Osteocyte (in vitro differentiated cells): ENCODE data around the gene GAL3ST1. TPM values are rescaled to one million over a fixed set of nuclear protein-coding genes. Genes with fewer than 3 reads are reported as not detected.
"Not testable (repeated sequence)": the region's sequence is repeated elsewhere in the genome, so short reads cannot be mapped to it uniquely, and the experiment has no call there.

Experiments
- DNase-seq: peaks from one replicate; pipeline ENCODE4 v3.0.0; 2021; ENCODE audit warnings: mixed read lengths; ENCODE audit not compliant: unreplicated experiment; ENCODE audit errors: extremely low spot score
- H3K27ac Mint-ChIP-seq: one replicate; pipeline ENCODE4 v1.8.0; 2021; ENCODE audit warnings: mild to moderate bottlenecking, mixed read lengths; ENCODE audit not compliant: unreplicated experiment
- H3K27me3 Mint-ChIP-seq: one replicate; pipeline ENCODE4 v1.8.0; 2021; ENCODE audit warnings: mixed read lengths; ENCODE audit not compliant: unreplicated experiment
- H3K36me3 Mint-ChIP-seq: one replicate; pipeline ENCODE4 v1.8.0; 2021; ENCODE audit warnings: mixed read lengths; ENCODE audit not compliant: unreplicated experiment
- H3K4me1 Mint-ChIP-seq: one replicate; pipeline ENCODE4 v1.8.0; 2021; ENCODE audit warnings: mixed read lengths; ENCODE audit not compliant: unreplicated experiment
- H3K4me3 Mint-ChIP-seq: one replicate; pipeline ENCODE4 v1.8.0; 2021; ENCODE audit warnings: mild to moderate bottlenecking, moderate library complexity, mixed read lengths; ENCODE audit not compliant: unreplicated experiment
- H3K9me3 Mint-ChIP-seq: one replicate; pipeline ENCODE4 v1.8.0; 2021; ENCODE audit warnings: mixed read lengths; ENCODE audit not compliant: unreplicated experiment
- CTCF ChIP-seq: fragments of 200-600 bp; sonication (generic); IDR thresholded peaks from 2 replicates; pipeline ENCODE4 v1.5.0; 2021; ENCODE audit warnings: antibody characterized with exemption, mild to moderate bottlenecking, moderate library complexity
- total RNA-seq: library from RNA; stranded (reverse); gene quantifications from 2 replicates; pipeline ENCODE4 v1.2.1, GENCODE V29; 2021

GAL3ST1 gene
- total RNA-seq, 1 donor from 2014 or later: 0.46 TPM

GRCh38 chr22:30560643-30561202 is 13.7 kb downstream of the GAL3ST1 start:
- H3K27me3 Mint-ChIP-seq, H3K4me1 Mint-ChIP-seq, H3K4me3 Mint-ChIP-seq, H3K36me3 Mint-ChIP-seq, H3K27ac Mint-ChIP-seq, H3K9me3 Mint-ChIP-seq, DNase-seq: not testable (repeated sequence)
- TF ChIP-seq CTCF: peak; percentile 15

- DNase-seq: no peak
- Mint-ChIP-seq H3K27me3 (no peaks in the 10 kb centered on the region), H3K9me3 (no peaks in the 10 kb centered on the region), H3K4me1 (peaks cover 6% of the 10 kb centered on the region), H3K27ac (no peak overlapping the region), H3K4me3 (no peak overlapping the region), H3K36me3 (no peaks in the 10 kb centered on the region)
- TF ChIP-seq CTCF: no peak
Observed at GRCh38 chr22:30559889-30560288, 14.6 kb downstream of the GAL3ST1 start.

- H3K4me1 Mint-ChIP-seq: peaks cover 6% of the 10 kb centered on the region
- no peak for DNase-seq
- H3K36me3 Mint-ChIP-seq: no peaks in the 10 kb centered on the region
- H3K27me3 Mint-ChIP-seq: no peaks in the 10 kb centered on the region
- no peak for TF ChIP-seq CTCF
- H3K4me3 Mint-ChIP-seq: no peak overlapping the region
- H3K9me3 Mint-ChIP-seq: no peaks in the 10 kb centered on the region
- H3K27ac Mint-ChIP-seq: no peak overlapping the region
Observed at GRCh38 chr22:30557243-30557642, 17.2 kb downstream of the GAL3ST1 start.

- H3K9me3 Mint-ChIP-seq: no peaks in the 10 kb centered on the region
- no peaks in the 10 kb centered on the region for H3K27me3 Mint-ChIP-seq
- H3K4me1 Mint-ChIP-seq: peaks cover 2% of the 10 kb centered on the region
- H3K36me3 Mint-ChIP-seq: no peaks in the 10 kb centered on the region
- no peak overlapping the region for H3K27ac Mint-ChIP-seq
- TF ChIP-seq CTCF: no peak
- DNase-seq: no peak
- H3K4me3 Mint-ChIP-seq: no peak overlapping the region
Observed at GRCh38 chr22:30556388-30556787, 18.1 kb downstream of the GAL3ST1 start.

- DNase-seq: no peak
- H3K36me3 Mint-ChIP-seq: no peaks in the 10 kb centered on the region
- no peak overlapping the region for H3K4me3 Mint-ChIP-seq
- no peaks in the 10 kb centered on the region for H3K4me1 Mint-ChIP-seq
- H3K27ac Mint-ChIP-seq: no peak overlapping the region
- no peaks in the 10 kb centered on the region for H3K27me3 Mint-ChIP-seq
- TF ChIP-seq CTCF: no peak
- H3K9me3 Mint-ChIP-seq: no peaks in the 10 kb centered on the region
Observed at GRCh38 chr22:30555282-30556210, 18.9 kb downstream of the GAL3ST1 start.
